Endothelial cell of umbilical vein (primary cell): Measurements from ENCODE around the gene IL36RN. TPM values are rescaled to one million over a fixed set of nuclear protein-coding genes. Genes with fewer than 3 reads are reported as not detected.

Experiments
- BruUV-seq: library from RNA; stranded (reverse); fragments of 400-500 nt; replicated peaks from 2 replicates; lab custom pipeline; 2021; lab: Mats Ljungman, UMichigan
- CTCF ChIA-PET: fragments of 300-600, 350-600 bp; sonication (Branson Sonifier 250); formaldehyde crosslinking; loops from one replicate; lab custom pipeline; 2021; ENCODE audit warnings: antibody characterized with exemption, inconsistent platforms; lab: Charles Lee
- POLR2A ChIA-PET: fragments of 300-600, 350-600 bp; sonication (Branson Sonifier 250); formaldehyde crosslinking; loops from one replicate; lab custom pipeline; 2021; ENCODE audit warnings: antibody characterized with exemption, inconsistent platforms; lab: Charles Lee
- DNase-seq: peaks from one replicate; pipeline ENCODE4 v3.0.0-alpha.2; 2011; ENCODE audit warnings: low read depth, low spot score
- FAIRE-seq: peaks from 2 replicates; lab custom pipeline; 2011; peaks lifted over from hg19 to GRCh38; lab: Jason Lieb, UNC
- H2AFZ ChIP-seq: 2 replicates; pipeline ENCODE4 v1.6.0; 2012; ENCODE audit warnings: low read depth, low read length, control low read depth, inconsistent platforms
- H3K27ac ChIP-seq: 2 replicates; pipeline ENCODE4 v1.5.1; 2011; ENCODE audit warnings: low read depth, mild to moderate bottlenecking, control low read depth, low read length, moderate library complexity; ENCODE audit not compliant: insufficient read depth
- H3K27me3 ChIP-seq, 2 experiments: 2 replicates each; pipeline versions ENCODE4 v1.6.0 to v1.6.1; 2011; ENCODE audit warnings: low read length in 2 of 2, mixed read lengths in 1 of 2; ENCODE audit not compliant: control insufficient read depth in 2 of 2, insufficient read depth in 2 of 2
- H3K36me3 ChIP-seq, 2 experiments: 2 replicates in 1 of 2; 3 replicates in 1 of 2; pipeline ENCODE4 v1.5.1; 2011; ENCODE audit warnings: low read length in 2 of 2, mild to moderate bottlenecking in 1 of 2, moderate library complexity in 1 of 2; ENCODE audit not compliant: control insufficient read depth in 2 of 2, insufficient read depth in 2 of 2; ENCODE audit errors: extremely low read depth in 1 of 2
- H3K4me1 ChIP-seq: 3 replicates; pipeline ENCODE4 v1.5.1; 2011; ENCODE audit warnings: mild to moderate bottlenecking, low read length; ENCODE audit not compliant: control insufficient read depth, insufficient read depth; ENCODE audit errors: extremely low read depth
- H3K4me2 ChIP-seq: 2 replicates; pipeline ENCODE4 v1.6.1; 2011; ENCODE audit warnings: low read length, control low read depth, mixed read lengths; ENCODE audit not compliant: insufficient read depth
- H3K4me3 ChIP-seq, 3 experiments: fragments of 200-600 bp in 1 of 3; sonication (generic), shearing (Covaris generic) in 1 of 3; replicated peaks in 1 of 3; 2 replicates each; pipeline ENCODE4 v1.5.1; 2011 to 2016; ENCODE audit warnings: control low read depth in 3 of 3, low read length in 3 of 3, mild to moderate bottlenecking in 2 of 3, inconsistent platforms in 1 of 3, low read depth in 1 of 3, moderate library complexity in 1 of 3; ENCODE audit not compliant: insufficient read depth in 1 of 3
- H3K79me2 ChIP-seq: 2 replicates; pipeline ENCODE4 v1.6.0; 2012; ENCODE audit warnings: low read length, inconsistent platforms; ENCODE audit not compliant: control insufficient read depth, insufficient read depth
- H3K9ac ChIP-seq: replicated peaks from 2 replicates; pipeline ENCODE3; 2011; ENCODE audit warnings: low read length, control low read depth; ENCODE audit not compliant: insufficient read depth; ENCODE audit errors: extremely low read depth
- H3K9me1 ChIP-seq: replicated peaks from 3 replicates; pipeline ENCODE4 v1.6.0; 2011; ENCODE audit warnings: mild to moderate bottlenecking, low read length; ENCODE audit not compliant: control insufficient read depth, insufficient read depth; ENCODE audit errors: extremely low read depth
- H3K9me3 ChIP-seq: replicated peaks from 2 replicates; pipeline ENCODE4 v1.5.1; 2012; ENCODE audit warnings: low read length, inconsistent platforms; ENCODE audit not compliant: control insufficient read depth, insufficient read depth
- H4K20me1 ChIP-seq: replicated peaks from 2 replicates; pipeline ENCODE3; 2011; ENCODE audit warnings: mild to moderate bottlenecking, low read length; ENCODE audit not compliant: control insufficient read depth, insufficient read depth; ENCODE audit errors: extremely low read depth
- EZH2 ChIP-seq: IDR thresholded peaks from 2 replicates; pipeline ENCODE4 v1.6.1; 2012; ENCODE audit warnings: borderline replicate concordance, low read depth, mild to moderate bottlenecking, moderate library complexity, low read length, inconsistent platforms; ENCODE audit not compliant: severe bottlenecking
- JUN ChIP-seq: IDR thresholded peaks from 2 replicates; pipeline ENCODE4 v1.6.1; 2011; ENCODE audit warnings: borderline replicate concordance, low read depth; ENCODE audit not compliant: insufficient read length, insufficient read depth
- MYC ChIP-seq: IDR thresholded peaks from one replicate; pipeline ENCODE4 v1.6.1; 2011; ENCODE audit warnings: mild to moderate bottlenecking, low read depth, low read length
- POLR2A ChIP-seq: IDR thresholded peaks from 2 replicates; pipeline ENCODE4 v1.6.1; 2012; ENCODE audit warnings: low read depth, mild to moderate bottlenecking, control low read depth, low read length
- POLR2AphosphoS5 ChIP-seq: IDR thresholded peaks from 2 replicates; pipeline ENCODE4 v1.6.1; 2012; ENCODE audit warnings: low read depth, mild to moderate bottlenecking, control low read depth, low read length, moderate library complexity; ENCODE audit not compliant: insufficient read depth
- dilution Hi-C: fragments of 300-500 bp; cut with MboI; formaldehyde crosslinking; loops from one replicate; pipeline ENCODE4 v1.15.0; 2019; ENCODE audit warnings: low sequenced_read_pairs; ENCODE audit not compliant: extremely low pct_ligation_motif_present
- intact Hi-C: fragments of 100-400 bp; cut with micrococcal nuclease; formaldehyde crosslinking; loops from one replicate; pipeline ENCODE4 v1.10.0; 2022
- polyA plus RNA-seq, 4 experiments: library from polyadenylated mRNA; depleted of rRNA in 3 of 4; stranded (reverse) in 3 of 4; unstranded in 1 of 4; fragments of >200 nt; gene quantifications; 2 replicates each; pipeline versions ENCODE4 v1.2.1 to v1.2.3, GENCODE V29; 2011 to 2012; ENCODE audit warnings: missing spikeins in 1 of 4
- total RNA-seq: library from RNA; stranded (reverse); gene quantifications from 2 replicates; pipeline ENCODE4 v1.2.3, GENCODE V29; 2021

Gene IL36RN
- total and polyA plus RNA-seq, 2 donors (not counting 3 experiments of a cell fraction or from before 2014, with no cell fraction given) = not detected

- intact Hi-C loops (no loop called here), dilution Hi-C loops (no loop called here)
- Histone ChIP-seq H3K36me3 (no peaks in the 10 kb centered on the region), H3K79me2 (no peaks in the 10 kb centered on the region), H2AFZ (no peak overlapping the region), H3K4me2 (no peak overlapping the region), H3K27me3 (peaks cover 0 to 6% of the 10 kb centered on the region in 2 experiments), H3K27ac (no peak overlapping the region), H3K9me3 (no peaks in the 10 kb centered on the region), H3K4me1 (no peaks in the 10 kb centered on the region), H3K4me3 (no peak overlapping the region), H3K9me1 (no peaks in the 10 kb centered on the region), H4K20me1 (no peaks in the 10 kb centered on the region), H3K9ac (no peak overlapping the region)
- FAIRE-seq (no peak), DNase-seq (no peak)
- POLR2A ChIA-PET = no interaction called here
- no peak for TF ChIP-seq JUN
- TF ChIP-seq MYC = no peak
- no peak for TF ChIP-seq POLR2A
- CTCF ChIA-PET = no interaction called here
- BruUV-seq = no TSS peak
These were observed 46.3 kb upstream of the IL36RN start for GRCh38 chr2:113012436-113013335.

GRCh38 chr2:113013336-113013661, 45.7 kb upstream of the IL36RN start:
- Histone ChIP-seq H2AFZ (no peak overlapping the region), H3K36me3 (no peaks in the 10 kb centered on the region), H4K20me1 (no peaks in the 10 kb centered on the region), H3K9me3 (no peaks in the 10 kb centered on the region), H3K4me1 (no peaks in the 10 kb centered on the region), H3K9me1 (no peaks in the 10 kb centered on the region), H3K27ac (no peak overlapping the region), H3K27me3 (peaks cover 0 to 6% of the 10 kb centered on the region in 2 experiments), H3K79me2 (no peaks in the 10 kb centered on the region), H3K4me3 (no peak overlapping the region), H3K4me2 (no peak overlapping the region), H3K9ac (no peak overlapping the region)
- BruUV-seq = no TSS peak
- intact Hi-C loops = no loop called here
- dilution Hi-C loops = no loop called here
- TF ChIP-seq EZH2 (no peak), POLR2AphosphoS5 (no peak)
- CTCF ChIA-PET = no interaction called here
- no peak for FAIRE-seq
- DNase-seq = no peak
- POLR2A ChIA-PET = no interaction called here
